Vagina (tissue), 2 donors: ENCODE data around the gene SNAP91. TPM values are rescaled to one million over a fixed set of nuclear protein-coding genes. Genes with fewer than 3 reads are reported as not detected.
"Not testable (repeated sequence)": the region's sequence is repeated elsewhere in the genome, so short reads cannot be mapped to it uniquely, and the experiment has no call there.

Source experiments
- DNase-seq, 2 donors: peaks; one replicate each; pipeline ENCODE4 v3.0.0-alpha.2; 2017; ENCODE audit errors: extremely low spot score in 2 of 2
- H3K27ac ChIP-seq: fragments of 200-600 bp; sonication (generic); one replicate; pipeline ENCODE4 v1.5.1; 2019
- H3K27me3 ChIP-seq: fragments of 200-600 bp; sonication (generic); one replicate; pipeline ENCODE4 v1.5.1; 2019
- H3K36me3 ChIP-seq, 2 donors: fragments of 200-600 bp; sonication (generic); one replicate each; pipeline ENCODE4 v1.5.1; 2017 to 2019
- H3K4me1 ChIP-seq: fragments of 200-600 bp; sonication (generic); one replicate; pipeline ENCODE4 v1.5.1; 2019
- H3K4me3 ChIP-seq, 2 donors: fragments of 200-600 bp; sonication (generic); 1 replicate in 1 of 2; 2 replicates in 1 of 2; pipeline ENCODE4 v1.5.1; 2016 to 2019
- H3K9me3 ChIP-seq: fragments of 200-600 bp; sonication (generic); one replicate; pipeline ENCODE4 v1.5.1; 2019
- CTCF ChIP-seq, 3 experiments: fragments of 450-650 bp in 2 of 3; fragments of 200-600 bp in 1 of 3; sonication (generic) in 1 of 3; IDR thresholded peaks; one replicate each; pipeline ENCODE4 v1.5.1; 2017 to 2019; ENCODE audit warnings: antibody characterized with exemption in 3 of 3, mild to moderate bottlenecking in 2 of 3, moderate library complexity in 2 of 3
- POLR2A ChIP-seq, 2 donors: fragments of 450-650 bp; IDR thresholded peaks; one replicate each; pipeline ENCODE4 v1.6.1; 2017; ENCODE audit warnings: antibody characterized with exemption in 2 of 2, mild to moderate bottlenecking in 2 of 2, moderate library complexity in 2 of 2
- POLR2AphosphoS5 ChIP-seq, 2 donors: sonication (generic); formaldehyde crosslinking; IDR thresholded peaks; one replicate each; pipeline ENCODE4 v1.9.0; 2017; ENCODE audit warnings: antibody characterized with exemption in 2 of 2, mild to moderate bottlenecking in 2 of 2, low read depth in 1 of 2; ENCODE audit not compliant: insufficient read depth in 1 of 2
- intact Hi-C: fragments of 100-400 bp; cut with DNase I; formaldehyde crosslinking; loops from one replicate; pipeline ENCODE4 v1.15.1; 2023
- total RNA-seq: library from RNA; depleted of rRNA; stranded (reverse); fragments of >200 nt; gene quantifications from one replicate; pipeline ENCODE4 v1.2.3, GENCODE V29; 2016

SNAP91 gene
- 4.7 TPM for total RNA-seq

- no peak within 1 kb of the TSS for H3K27ac ChIP-seq
- peaks cover 20% of the 10 kb centered on the region for H3K4me1 ChIP-seq
- H3K4me3 ChIP-seq: peak within 1 kb of the TSS; percentile 40 to 44
- intact Hi-C loops: no loop called here
- no peaks in the 10 kb centered on the region for H3K36me3 ChIP-seq
- H3K9me3 ChIP-seq: no peaks in the 10 kb centered on the region
- no peak for TF ChIP-seq POLR2A (IDR thresholded peaks at IDR 0.05)
- TF ChIP-seq CTCF (IDR thresholded peaks at IDR 0.05): no peak
- H3K27me3 ChIP-seq: peaks cover 7% of the 10 kb centered on the region
- no peak for DNase-seq
These were observed at the start of gene SNAP91 for GRCh38 chr6:83708970-83709747. Gene SNAP91 (minus strand): TSS chr6:83709101. CDS start chr6:83707927, 1,174 bp downstream.

GRCh38 chr6:83758533-83758932 is 49.6 kb upstream of the SNAP91 start:
- Histone ChIP-seq H3K4me3 (no peak overlapping the region), H3K9me3 (no peaks in the 10 kb centered on the region), H3K36me3 (no peaks in the 10 kb centered on the region), H3K27ac (no peak overlapping the region), H3K27me3 (no peaks in the 10 kb centered on the region), H3K4me1 (no peaks in the 10 kb centered on the region)
- intact Hi-C loops: no loop called here
- no peak for DNase-seq
- TF ChIP-seq CTCF (IDR thresholded peaks at IDR 0.05): no peak
- TF ChIP-seq POLR2A (IDR thresholded peaks at IDR 0.05): no peak
- no peak for TF ChIP-seq POLR2AphosphoS5 (IDR thresholded peaks at IDR 0.05; ENCODE audit: insufficient read depth in 1 of 2, low read depth in 1 of 2)

- Histone ChIP-seq H3K27me3 (no peaks in the 10 kb centered on the region), H3K36me3 (no peaks in the 10 kb centered on the region), H3K27ac (no peak overlapping the region), H3K9me3 (no peaks in the 10 kb centered on the region), H3K4me3 (no peak overlapping the region), H3K4me1 (no peaks in the 10 kb centered on the region)
- TF ChIP-seq CTCF (IDR thresholded peaks at IDR 0.05): no peak
- no peak for TF ChIP-seq POLR2A (IDR thresholded peaks at IDR 0.05)
- TF ChIP-seq POLR2AphosphoS5 (IDR thresholded peaks at IDR 0.05; ENCODE audit: insufficient read depth in 1 of 2, low read depth in 1 of 2): no peak
- intact Hi-C loops: no loop called here
- DNase-seq: no peak
These were observed 48.1 kb upstream of the SNAP91 start for GRCh38 chr6:83757021-83757420.

GRCh38 chr6:83756565-83756964 is 47.7 kb upstream of the SNAP91 start:
- no peak for DNase-seq
- TF ChIP-seq CTCF (IDR thresholded peaks at IDR 0.05) (no peak), POLR2A (IDR thresholded peaks at IDR 0.05) (no peak), POLR2AphosphoS5 (IDR thresholded peaks at IDR 0.05; ENCODE audit: insufficient read depth in 1 of 2, low read depth in 1 of 2) (no peak)
- H3K9me3 ChIP-seq: no peaks in the 10 kb centered on the region
- H3K36me3 ChIP-seq: no peaks in the 10 kb centered on the region
- no peaks in the 10 kb centered on the region for H3K27me3 ChIP-seq
- no peaks in the 10 kb centered on the region for H3K4me1 ChIP-seq
- no peak overlapping the region for H3K4me3 ChIP-seq
- intact Hi-C loops: no loop called here
- no peak overlapping the region for H3K27ac ChIP-seq

GRCh38 chr6:83752375-83752774 is 43.5 kb upstream of the SNAP91 start:
- H3K9me3 ChIP-seq, H3K4me1 ChIP-seq, H3K27ac ChIP-seq, H3K36me3 ChIP-seq, H3K4me3 ChIP-seq, DNase-seq, intact Hi-C loops, H3K27me3 ChIP-seq: not testable (repeated sequence)
